Adrenal gland (tissue), 19 donors: ENCODE measurements around the gene IL1RN. TPM values are rescaled to one million over a fixed set of nuclear protein-coding genes. Genes with fewer than 3 reads are reported as not detected.

Source experiments
- DNase-seq, 7 donors: peaks; one replicate each; pipeline ENCODE4 v3.0.0-alpha.2; 2019 to 2020
- H3K27ac ChIP-seq, 5 donors: fragments of 200-600 bp; sonication (generic) in 4 of 5; 1 replicate in 3 of 5; 2 replicates in 2 of 5; pipeline versions ENCODE4 v1.5.1 to v1.8.0; 2016 to 2020; ENCODE audit warnings: mild to moderate bottlenecking in 1 of 5
- H3K27me3 ChIP-seq: fragments of 200-600 bp; 2 replicates; pipeline ENCODE4 v1.8.0; 2021
- H3K36me3 ChIP-seq, 2 donors: fragments of 200-600 bp; replicated peaks in 1 of 2; 1 replicate in 1 of 2; 2 replicates in 1 of 2; pipeline versions ENCODE4 v1.5.1 to v1.8.0; 2018 to 2022
- H3K4me1 ChIP-seq, 2 donors: fragments of 200-600 bp; replicated peaks in 1 of 2; 1 replicate in 1 of 2; 2 replicates in 1 of 2; pipeline versions ENCODE4 v1.5.1 to v1.8.0; 2018 to 2021
- H3K4me3 ChIP-seq, 4 donors: fragments of 200-600 bp; sonication (generic) in 3 of 4; one replicate each; pipeline ENCODE4 v1.5.1; 2016 to 2018
- H3K9me3 ChIP-seq, 3 donors: fragments of 200-600 bp; sonication (generic) in 1 of 3; replicated peaks in 1 of 3; 1 replicate in 2 of 3; 2 replicates in 1 of 3; pipeline versions ENCODE4 v1.5.1 to v1.8.0; 2016 to 2021
- CTCF ChIP-seq, 6 experiments: fragments of 450-650 bp in 4 of 6; fragments of 200-600 bp in 2 of 6; sonication (generic) in 1 of 6; IDR thresholded peaks; 1 replicate in 5 of 6; 2 replicates in 1 of 6; pipeline versions ENCODE4 v1.5.1 to v1.8.0; 2016 to 2021; ENCODE audit warnings: antibody characterized with exemption in 6 of 6, mild to moderate bottlenecking in 2 of 6, moderate library complexity in 1 of 6
- POLR2A ChIP-seq, 2 donors: fragments of 450-650 bp; IDR thresholded peaks; one replicate each; pipeline ENCODE4 v1.6.1; 2017; ENCODE audit warnings: antibody characterized with exemption in 2 of 2, mild to moderate bottlenecking in 2 of 2, moderate library complexity in 1 of 2
- WGBS, 4 donors: extraction: QIAGEN DNeasy Blood & Tissue Kit in 2 of 4; methylation state at CpG; one replicate each; pipeline versions ENCODE4 v1.1.5 to v1.1.7; 2013 to 2017; 5-methylcytosine and 5-hydroxymethylcytosine counted together
- intact Hi-C, 2 donors: fragments of 100-400 bp; cut with DNase I; formaldehyde crosslinking; loops; one replicate each; pipeline versions ENCODE4 v1.14.1 to v1.15.0; 2022 to 2023
- long read RNA-seq, 10 donors: library from polyadenylated mRNA in 3 of 10; unstranded in 2 of 10; stranded (forward) in 1 of 10; transcript quantifications; one replicate each; pipeline ENCODE4 v2.0.0 and lab custom pipeline, GENCODE V29; 2021 to 2026
- polyA plus RNA-seq, 3 donors: library from polyadenylated mRNA; stranded (reverse); fragments of 200-250 nt in 2 of 3; fragments of 350-450 nt in 1 of 3; fragmentation: Illumina TruSeq in 1 of 3; extraction: RNeasy Lipid Tissue Mini Kit (QIAGEN cat#74804) in 1 of 3; gene quantifications; one replicate each; pipeline ENCODE4 v1.2.3, GENCODE V29; 2013 to 2014
- total RNA-seq, 9 donors: library from RNA; depleted of rRNA in 4 of 9; stranded (reverse); fragments of >200 nt in 4 of 9; fragments of 120-200 nt in 1 of 9; fragmentation: NEBNext Ultra II Directional in 1 of 9; extraction: Animal tissue kit (Norgen Biotek cat#: 25700) in 1 of 9; gene quantifications; one replicate each; pipeline versions ENCODE4 v1.1.0 to v1.2.4, GENCODE V29; 2013 to 2023
- donor health status: healthy with polysubstance abuse.
- donor health status: Bipolar disorder and iron deficiency.
- donor health status: DM: yes; HTN: yes; CAD: no.
- donor health status: DM: no; HTN: no; CAD: no.
- donor health status: DM: no; HTN: no; CAD: no.
- donor health status: DM: yes; HTN: yes; CAD: no.

IL1RN gene
- total RNA-seq (1 to 10 TPM in 4 of 9 donors, under 1 TPM in 3, not detected in 2; 0.22 to 6.1 (median 1.1) TPM), polyA plus RNA-seq (1 to 10 TPM; 1.4 to 2.6 (median 2.5) TPM)
- long read RNA-seq, donor 1: 0 reads
- long read RNA-seq, donor 2: 0 reads
- long read RNA-seq, donor 3: 0 reads
- long read RNA-seq, donor 4, partial matches to known transcripts: 0 of 1 reads
- long read RNA-seq, donor 4, other reads (novel, unspliced or antisense): 0 of 1 reads
- long read RNA-seq, donor 5, partial matches to known transcripts: 0 of 2 reads
- long read RNA-seq, donor 5, other reads (novel, unspliced or antisense): 1 of 2 reads
- long read RNA-seq, donor 6: 0 reads
- long read RNA-seq, donor 7: 0 reads
- long read RNA-seq, donor 8: 0 reads
- long read RNA-seq, donor 9: 0 reads
- long read RNA-seq, donor 10: 0 reads

- Histone ChIP-seq H3K27me3 (no peaks in the 10 kb centered on the region), H3K27ac (peak within 1 kb of the TSS in 4 of 5 donors; percentile 7 to 77 (median 33)), H3K9me3 (no peaks in the 10 kb centered on the region), H3K36me3 (no peaks in the 10 kb centered on the region), H3K4me1 (peaks cover 32 to 39% of the 10 kb centered on the region in 2 donors), H3K4me3 (no peak within 1 kb of the TSS)
- 48 to 60% (median 54%) methylated on average over 16 of the region's 16 CpGs for WGBS, 4 donors
- TF ChIP-seq POLR2A (IDR thresholded peaks at IDR 0.05) (no peak), CTCF (IDR thresholded peaks at IDR 0.05) (no peak)
- intact Hi-C loops: loop anchor here in 1 of 2 donors (5.0 kb wide), 1 partner anchor 45 kb away; no protein-coding TSS in a partner anchor
- DNase-seq: peak in 3 of 7 donors; percentile 31 to 47 (median 42)
These were observed at the start of gene IL1RN for GRCh38 chr2:113126845-113127645. Gene IL1RN, plus strand, starts transcription at chr2:113127598. Its CDS starts 27 bp downstream, at chr2:113127625.

GRCh38 chr2:113077921-113078320, 49.5 kb upstream of the IL1RN start:
- WGBS, 4 donors: 54 to 89% (median 72%) methylated on average over 1 of the region's 1 CpG

GRCh38 chr2:113078350-113078839, 49.0 kb upstream of the IL1RN start:
- no peak for DNase-seq
- WGBS, 4 donors: 47 to 67% (median 58%) methylated on average over 6 of the region's 6 CpGs
- Histone ChIP-seq H3K27me3 (no peaks in the 10 kb centered on the region), H3K4me1 (no peaks in the 10 kb centered on the region), H3K36me3 (no peaks in the 10 kb centered on the region), H3K4me3 (no peak overlapping the region), H3K27ac (no peak overlapping the region), H3K9me3 (no peaks in the 10 kb centered on the region)
- intact Hi-C loops: no loop called here
- TF ChIP-seq CTCF (IDR thresholded peaks at IDR 0.05) (no peak), POLR2A (IDR thresholded peaks at IDR 0.05) (no peak)

More at GRCh38 chr2:113077921-113078320, 49.5 kb upstream of the IL1RN start:
- H3K27ac ChIP-seq: no peak overlapping the region
- H3K36me3 ChIP-seq: no peaks in the 10 kb centered on the region
- intact Hi-C loops: no loop called here
- no peaks in the 10 kb centered on the region for H3K4me1 ChIP-seq
- no peak overlapping the region for H3K4me3 ChIP-seq
- H3K9me3 ChIP-seq: no peaks in the 10 kb centered on the region
- TF ChIP-seq CTCF (IDR thresholded peaks at IDR 0.05) (no peak), POLR2A (IDR thresholded peaks at IDR 0.05) (no peak)
- H3K27me3 ChIP-seq: no peaks in the 10 kb centered on the region
- peak in 2 of 7 donors; percentile 13 to 23 for DNase-seq

- Histone ChIP-seq H3K27me3 (no peaks in the 10 kb centered on the region), H3K9me3 (no peaks in the 10 kb centered on the region), H3K4me1 (no peaks in the 10 kb centered on the region), H3K27ac (no peak overlapping the region), H3K4me3 (no peak overlapping the region), H3K36me3 (no peaks in the 10 kb centered on the region)
- WGBS, 4 donors: 73 to 83% (median 76%) methylated on average over 3 to 4 of the region's 4 CpGs
- intact Hi-C loops: no loop called here
- no peak for TF ChIP-seq POLR2A (IDR thresholded peaks at IDR 0.05)
- no peak for TF ChIP-seq CTCF (IDR thresholded peaks at IDR 0.05)
- no peak for DNase-seq
These were observed 48.3 kb upstream of the IL1RN start for GRCh38 chr2:113079131-113079530.
